Endothelial cell of umbilical vein (primary cell): ENCODE results near the gene TBX4.

Source experiments
- EZH2 ChIP-seq: IDR thresholded peaks from 2 replicates; pipeline ENCODE4 v1.6.1; 2012; ENCODE audit warnings: borderline replicate concordance, low read depth, mild to moderate bottlenecking, moderate library complexity, low read length, inconsistent platforms; ENCODE audit not compliant: severe bottlenecking
- FOS ChIP-seq: IDR thresholded peaks from 2 replicates; pipeline ENCODE4 v1.6.1; 2011; ENCODE audit warnings: mild to moderate bottlenecking, low read length, moderate library complexity, borderline replicate concordance; ENCODE audit not compliant: insufficient read depth
- POLR2A ChIP-seq: IDR thresholded peaks from 2 replicates; pipeline ENCODE4 v1.6.1; 2012; ENCODE audit warnings: low read depth, mild to moderate bottlenecking, control low read depth, low read length
- TF ChIP-seq, protein P1 (sequence below), 2 donors: IDR thresholded peaks; 1 replicate in 1 of 2; 2 replicates in 1 of 2; pipeline ENCODE4 v1.5.1; 2011; ENCODE audit warnings: low read length in 2 of 2, mild to moderate bottlenecking in 2 of 2, moderate library complexity in 2 of 2, control low read depth in 1 of 2, inconsistent platforms in 1 of 2, low read depth in 1 of 2; ENCODE audit not compliant: insufficient read depth in 1 of 2; ENCODE audit errors: extremely low read depth in 1 of 2

DNA sequence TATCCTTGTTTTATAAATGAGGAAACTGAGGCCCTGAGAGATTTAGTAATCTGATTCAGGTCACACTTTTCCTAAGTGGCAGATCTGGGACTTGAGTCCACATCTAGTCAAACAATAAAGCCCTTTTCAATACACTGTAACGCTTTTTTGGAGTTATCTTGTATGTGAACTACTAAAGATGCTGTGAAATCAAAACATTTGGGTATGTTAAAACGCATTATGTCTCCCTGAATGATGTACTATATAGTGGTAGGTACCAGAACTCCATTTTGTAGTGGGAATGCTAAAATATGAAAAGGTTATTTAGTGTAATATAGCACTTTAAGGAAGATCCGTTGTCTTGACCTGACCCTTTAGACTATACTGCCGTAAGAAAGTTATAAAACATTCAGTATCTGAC, 81.6 kb downstream of the TBX4 start:
- TF ChIP-seq FOS (no peak), EZH2 (no peak), POLR2A (no peak)
- TF ChIP-seq, protein P1, sequence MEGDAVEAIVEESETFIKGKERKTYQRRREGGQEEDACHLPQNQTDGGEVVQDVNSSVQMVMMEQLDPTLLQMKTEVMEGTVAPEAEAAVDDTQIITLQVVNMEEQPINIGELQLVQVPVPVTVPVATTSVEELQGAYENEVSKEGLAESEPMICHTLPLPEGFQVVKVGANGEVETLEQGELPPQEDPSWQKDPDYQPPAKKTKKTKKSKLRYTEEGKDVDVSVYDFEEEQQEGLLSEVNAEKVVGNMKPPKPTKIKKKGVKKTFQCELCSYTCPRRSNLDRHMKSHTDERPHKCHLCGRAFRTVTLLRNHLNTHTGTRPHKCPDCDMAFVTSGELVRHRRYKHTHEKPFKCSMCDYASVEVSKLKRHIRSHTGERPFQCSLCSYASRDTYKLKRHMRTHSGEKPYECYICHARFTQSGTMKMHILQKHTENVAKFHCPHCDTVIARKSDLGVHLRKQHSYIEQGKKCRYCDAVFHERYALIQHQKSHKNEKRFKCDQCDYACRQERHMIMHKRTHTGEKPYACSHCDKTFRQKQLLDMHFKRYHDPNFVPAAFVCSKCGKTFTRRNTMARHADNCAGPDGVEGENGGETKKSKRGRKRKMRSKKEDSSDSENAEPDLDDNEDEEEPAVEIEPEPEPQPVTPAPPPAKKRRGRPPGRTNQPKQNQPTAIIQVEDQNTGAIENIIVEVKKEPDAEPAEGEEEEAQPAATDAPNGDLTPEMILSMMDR (IDR thresholded peaks at IDR 0.05; ENCODE audit: extremely low read depth in 1 of 2, insufficient read depth in 1 of 2, low read depth in 1 of 2, low read length in 2 of 2), result no peak
